SK-N-SH (cell line): Measurements from ENCODE around the gene BARX1. TPM values are rescaled to one million over a fixed set of nuclear protein-coding genes. Genes with fewer than 3 reads are reported as not detected.

Source experiments
- CTCF ChIA-PET: fragments of 300-600, 350-600 bp; formaldehyde crosslinking; extraction: SDS; loops from one replicate; lab custom pipeline; 2021; lab: Yijun Ruan, JAX
- POLR2A ChIA-PET: fragments of 350-600 bp; sonication (Branson Sonifier 250); formaldehyde crosslinking; extraction: SDS; loops from one replicate; lab custom pipeline; 2020; ENCODE audit warnings: antibody characterized with exemption, inconsistent platforms; lab: Yijun Ruan, JAX
- DNase-seq: peaks from one replicate; pipeline ENCODE4 v3.0.0; 2012
- H2AFZ ChIP-seq: fragments of 200-600 bp; sonication (generic); 2 replicates; pipeline ENCODE4 v1.8.1; 2016; ENCODE audit warnings: antibody characterized with exemption, mild to moderate bottlenecking, low read depth
- H3F3A ChIP-seq: fragments of 200-600 bp; sonication (generic); replicated peaks from 2 replicates; pipeline ENCODE3; 2016; ENCODE audit warnings: antibody characterized with exemption, mild to moderate bottlenecking; ENCODE audit not compliant: insufficient read depth
- H3K27ac ChIP-seq, 2 experiments: fragments of 200-500 bp in 1 of 2; fragments of 200-600 bp in 1 of 2; sonication (Bioruptor generic) in 1 of 2; sonication (generic), shearing (Covaris generic) in 1 of 2; 2 replicates each; pipeline versions ENCODE4 v1.5.1 to v1.6.1; 2014 to 2016; ENCODE audit warnings: low read depth in 2 of 2, inconsistent platforms in 1 of 2, low read length in 1 of 2, mild to moderate bottlenecking in 1 of 2, mixed read lengths in 1 of 2
- H3K27me3 ChIP-seq: fragments of 200-600 bp; sonication (generic), shearing (Covaris generic); 2 replicates; pipeline ENCODE4 v1.6.1; 2016; ENCODE audit warnings: mixed run types; ENCODE audit not compliant: insufficient read depth
- H3K36me3 ChIP-seq, 2 experiments: fragments of 200-500 bp in 1 of 2; fragments of 200-600 bp in 1 of 2; sonication (Bioruptor generic) in 1 of 2; sonication (generic) in 1 of 2; replicated peaks in 1 of 2; 2 replicates each; pipeline versions ENCODE3 to v1.5.1; 2014 to 2016; ENCODE audit warnings: low read length in 1 of 2, mild to moderate bottlenecking in 1 of 2; ENCODE audit not compliant: insufficient read depth in 2 of 2, control insufficient read depth in 1 of 2
- H3K4me1 ChIP-seq, 2 experiments: fragments of 200-500 bp in 1 of 2; fragments of 200-600 bp in 1 of 2; sonication (Bioruptor generic) in 1 of 2; sonication (generic), shearing (Covaris generic) in 1 of 2; 2 replicates each; pipeline versions ENCODE4 v1.5.1 to v1.6.1; 2014 to 2016; ENCODE audit warnings: low read depth in 1 of 2, low read length in 1 of 2, mixed run types in 1 of 2; ENCODE audit not compliant: insufficient read depth in 2 of 2, control insufficient read depth in 1 of 2
- H3K4me2 ChIP-seq: fragments of 200-600 bp; sonication (generic), shearing (Covaris generic); 2 replicates; pipeline ENCODE4 v1.6.1; 2017; ENCODE audit warnings: mixed run types
- H3K4me3 ChIP-seq, 2 experiments: fragments of 200-500 bp in 1 of 2; fragments of 200-600 bp in 1 of 2; sonication (Bioruptor generic) in 1 of 2; sonication (generic), shearing (Covaris generic) in 1 of 2; 2 replicates each; pipeline versions ENCODE4 v1.5.1 to v1.8.1; 2014 to 2016; ENCODE audit warnings: low read depth in 2 of 2, inconsistent platforms in 1 of 2, low read length in 1 of 2, mild to moderate bottlenecking in 1 of 2, mixed read lengths in 1 of 2, moderate library complexity in 1 of 2
- H3K79me2 ChIP-seq: fragments of 200-600 bp; sonication (generic); 2 replicates; pipeline ENCODE4 v1.8.1; 2017; ENCODE audit warnings: mild to moderate bottlenecking; ENCODE audit not compliant: insufficient read depth
- H3K9ac ChIP-seq: fragments of 200-600 bp; sonication (generic); 2 replicates; pipeline ENCODE4 v1.6.1; 2017; ENCODE audit warnings: mixed run types
- H3K9me2 ChIP-seq: fragments of 200-600 bp; sonication (generic); 2 replicates; pipeline ENCODE4 v1.6.1; 2017; ENCODE audit warnings: mixed run types
- H3K9me3 ChIP-seq: fragments of 200-600 bp; sonication (generic); 2 replicates; pipeline ENCODE4 v1.6.1; 2017; ENCODE audit warnings: mixed run types, mild to moderate bottlenecking, moderate library complexity
- H4K20me1 ChIP-seq: fragments of 200-600 bp; sonication (generic); 2 replicates; pipeline ENCODE4 v1.6.1; 2017; ENCODE audit warnings: mild to moderate bottlenecking, mixed run types; ENCODE audit not compliant: insufficient read depth
- CHD2 ChIP-seq: fragments of 150-350 bp; IDR thresholded peaks from 2 replicates; pipeline ENCODE4 v1.6.1; 2018; ENCODE audit warnings: low read length; ENCODE audit not compliant: partially characterized antibody
- ELF1 ChIP-seq: IDR thresholded peaks from 2 replicates; pipeline ENCODE4 v1.4.0; 2012
- FOXJ3 ChIP-seq: sonication (generic); formaldehyde crosslinking; IDR thresholded peaks from 2 replicates; pipeline ENCODE4 v1.5.1; 2020; ENCODE audit warnings: mild to moderate bottlenecking, missing genetic modification reagents
- GABPA ChIP-seq: IDR thresholded peaks from 2 replicates; pipeline ENCODE4 v1.4.0; 2012; ENCODE audit warnings: low read depth, mild to moderate bottlenecking
- JUND ChIP-seq: IDR thresholded peaks from 2 replicates; pipeline ENCODE4 v1.4.0; 2012
- MAX ChIP-seq: IDR thresholded peaks from 2 replicates; pipeline ENCODE4 v1.4.0; 2012; ENCODE audit warnings: low read depth
- NFIC ChIP-seq: IDR thresholded peaks from 2 replicates; pipeline ENCODE4 v1.4.0; 2012; ENCODE audit warnings: borderline replicate concordance
- NRF1 ChIP-seq: IDR thresholded peaks from 2 replicates; pipeline ENCODE4 v1.6.1; 2012; ENCODE audit warnings: low read depth, mild to moderate bottlenecking, low read length
- RFX5 ChIP-seq: IDR thresholded peaks from 2 replicates; pipeline ENCODE4 v1.6.1; 2012; ENCODE audit warnings: mild to moderate bottlenecking, improper control_type of control experiment, low read length
- TCF12 ChIP-seq: IDR thresholded peaks from 2 replicates; pipeline ENCODE4 v1.4.0; 2012
- TEAD4 ChIP-seq: IDR thresholded peaks from 2 replicates; pipeline ENCODE4 v1.4.0; 2012; ENCODE audit warnings: mild to moderate bottlenecking, borderline replicate concordance; ENCODE audit not compliant: insufficient read depth
- YY1 ChIP-seq: IDR thresholded peaks from 2 replicates; pipeline ENCODE4 v1.4.0; 2012; ENCODE audit warnings: low read depth, mild to moderate bottlenecking
- WGBS: methylation state at CpG from one replicate; pipeline ENCODE4 v1.1.6; 2017; ENCODE audit warnings: low lambda C conversion rate; 5-methylcytosine and 5-hydroxymethylcytosine counted together
- polyA plus RNA-seq, 3 experiments: library from polyadenylated mRNA; depleted of rRNA; stranded (reverse); fragments of >200 nt; gene quantifications; 2 replicates each; pipeline ENCODE4 v1.2.3, GENCODE V29; 2012
- TF ChIP-seq, protein P1 (sequence below): fragments of 200-600 bp; sonication (generic); IDR thresholded peaks from 2 replicates; pipeline ENCODE4 v1.6.1; 2017; ENCODE audit warnings: antibody characterized with exemption, mild to moderate bottlenecking, moderate library complexity

Gene BARX1
- polyA plus RNA-seq, 1 of the 3 experiments (the other 2 are of a cell fraction) = not detected

GRCh38 chr9:93947409-93948070, 7.6 kb downstream of the BARX1 start:
- H3F3A ChIP-seq = no peaks in the 10 kb centered on the region
- no peak overlapping the region for H3K4me2 ChIP-seq
- CTCF ChIA-PET = interaction anchor here (0.7 to 9.3 kb wide), 3 partner anchors 14 to 1757 kb away, joined by 3 to 69 read pairs (median 4); no protein-coding TSS in a partner anchor
- no peaks in the 10 kb centered on the region for H3K9me2 ChIP-seq
- peaks cover 86% of the 10 kb centered on the region for H3K27me3 ChIP-seq
- no peaks in the 10 kb centered on the region for H3K36me3 ChIP-seq
- WGBS = 25% methylated on average over 9 of the region's 13 CpGs
- no peak overlapping the region for H3K27ac ChIP-seq
- TF ChIP-seq CHD2 (no peak), TEAD4 (no peak), JUND (no peak), TCF12 (no peak), GABPA (no peak), NFIC (no peak), NRF1 (no peak), ELF1 (no peak), RFX5 (no peak), MAX (no peak), YY1 (no peak)
- TF ChIP-seq, protein P1, sequence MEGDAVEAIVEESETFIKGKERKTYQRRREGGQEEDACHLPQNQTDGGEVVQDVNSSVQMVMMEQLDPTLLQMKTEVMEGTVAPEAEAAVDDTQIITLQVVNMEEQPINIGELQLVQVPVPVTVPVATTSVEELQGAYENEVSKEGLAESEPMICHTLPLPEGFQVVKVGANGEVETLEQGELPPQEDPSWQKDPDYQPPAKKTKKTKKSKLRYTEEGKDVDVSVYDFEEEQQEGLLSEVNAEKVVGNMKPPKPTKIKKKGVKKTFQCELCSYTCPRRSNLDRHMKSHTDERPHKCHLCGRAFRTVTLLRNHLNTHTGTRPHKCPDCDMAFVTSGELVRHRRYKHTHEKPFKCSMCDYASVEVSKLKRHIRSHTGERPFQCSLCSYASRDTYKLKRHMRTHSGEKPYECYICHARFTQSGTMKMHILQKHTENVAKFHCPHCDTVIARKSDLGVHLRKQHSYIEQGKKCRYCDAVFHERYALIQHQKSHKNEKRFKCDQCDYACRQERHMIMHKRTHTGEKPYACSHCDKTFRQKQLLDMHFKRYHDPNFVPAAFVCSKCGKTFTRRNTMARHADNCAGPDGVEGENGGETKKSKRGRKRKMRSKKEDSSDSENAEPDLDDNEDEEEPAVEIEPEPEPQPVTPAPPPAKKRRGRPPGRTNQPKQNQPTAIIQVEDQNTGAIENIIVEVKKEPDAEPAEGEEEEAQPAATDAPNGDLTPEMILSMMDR = no peak
- no peaks in the 10 kb centered on the region for H3K79me2 ChIP-seq
- H4K20me1 ChIP-seq = no peaks in the 10 kb centered on the region
- no peak overlapping the region for H2AFZ ChIP-seq
- H3K9ac ChIP-seq = no peak overlapping the region
- no peak overlapping the region for H3K4me3 ChIP-seq
- peaks cover 0 to 11% of the 10 kb centered on the region in 2 experiments; a peak in 1 of 4 replicates for H3K4me1 ChIP-seq
- POLR2A ChIA-PET = interaction anchor here (0.7 kb wide), 2 partner anchors 24 to 1429 kb away, joined by 3 to 4 read pairs; no protein-coding TSS in a partner anchor
- no peak for DNase-seq
- H3K9me3 ChIP-seq = no peaks in the 10 kb centered on the region

DNA sequence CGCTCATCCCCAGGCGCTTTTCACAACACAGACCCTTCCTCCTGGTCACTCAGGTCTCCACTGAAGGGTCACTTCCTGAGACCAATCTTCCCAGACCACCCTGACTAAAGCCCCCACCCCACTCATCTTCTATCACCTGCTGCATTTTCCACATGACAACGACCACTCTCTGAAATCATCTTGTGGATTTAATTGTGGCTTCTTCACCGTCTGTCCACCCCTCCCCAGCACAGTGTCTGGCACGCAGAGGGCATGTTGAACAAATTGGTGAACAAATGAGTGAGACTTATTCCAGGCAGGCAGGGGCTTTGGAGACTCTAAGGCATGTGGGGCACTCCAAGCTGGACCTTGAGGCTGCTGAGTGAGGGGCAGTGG, 8.8 kb downstream of the BARX1 start:
- Histone ChIP-seq H4K20me1 (no peaks in the 10 kb centered on the region), H2AFZ (no peak overlapping the region), H3K9me2 (no peaks in the 10 kb centered on the region), H3K4me2 (peak overlapping the region; percentile 71; the same call in 1 of the 2 replicates), H3K4me1 (peaks cover 0 to 5% of the 10 kb centered on the region in 2 experiments; a peak in 1 of 4 replicates), H3K79me2 (no peaks in the 10 kb centered on the region), H3K9me3 (no peaks in the 10 kb centered on the region), H3K27ac (no peak overlapping the region), H3K9ac (no peak overlapping the region), H3K27me3 (peaks cover 78% of the 10 kb centered on the region), H3K36me3 (no peaks in the 10 kb centered on the region), H3F3A (no peaks in the 10 kb centered on the region), H3K4me3 (no peak overlapping the region)
- WGBS = 17% methylated on average over 5 of the region's 5 CpGs
- no peak for DNase-seq
- POLR2A ChIA-PET = no interaction called here
- TF ChIP-seq FOXJ3 (CRISPR knock-in tag) = no peak
- CTCF ChIA-PET = interaction anchor here (0.8 to 9.3 kb wide), 2 partner anchors 16 to 264 kb away, joined by 3 to 69 read pairs; no protein-coding TSS in a partner anchor
